HepG2 (cell line): ENCODE measurements around the gene ITGA6. TPM values are rescaled to one million over a fixed set of nuclear protein-coding genes. Genes with fewer than 3 reads are reported as not detected.

Source experiments
- AKNA ChIP-seq: sonication (generic); formaldehyde crosslinking; IDR thresholded peaks from 2 replicates; pipeline ENCODE4 v1.4.0; 2020; ENCODE audit warnings: missing genetic modification reagents, borderline replicate concordance
- CERS6 ChIP-seq: sonication (generic); formaldehyde crosslinking; IDR thresholded peaks from 2 replicates; pipeline ENCODE4 v1.5.0; 2020; ENCODE audit warnings: missing genetic modification reagents
- FOXA1 ChIP-seq, 2 experiments: fragments of 450-650 bp in 1 of 2; sonication (generic) in 1 of 2; formaldehyde crosslinking in 1 of 2; IDR thresholded peaks; 2 replicates each; pipeline versions ENCODE4 v1.4.0 to v1.6.1; 2016 to 2020; ENCODE audit warnings: missing genetic modification reagents in 1 of 2
- HDAC6 ChIP-seq: fragments of 200-600 bp; sonication (generic); IDR thresholded peaks from 2 replicates; pipeline ENCODE4 v1.7.0; 2017; ENCODE audit warnings: mild to moderate bottlenecking, antibody characterized with exemption, low read length, low read depth
- KDM2A ChIP-seq: sonication (generic); formaldehyde crosslinking; IDR thresholded peaks from 2 replicates; pipeline ENCODE4 v1.4.0; 2020; ENCODE audit warnings: low read depth, missing genetic modification reagents, borderline replicate concordance
- KLF9 ChIP-seq: IDR thresholded peaks from 2 replicates; pipeline ENCODE4 v1.6.1; 2016; ENCODE audit warnings: low read depth
- MZF1 ChIP-seq: sonication (generic); formaldehyde crosslinking; IDR thresholded peaks from 2 replicates; pipeline ENCODE4 v1.8.1; 2023; ENCODE audit warnings: mild to moderate bottlenecking, missing genetic modification reagents, borderline replicate concordance
- NFYC ChIP-seq: IDR thresholded peaks from 2 replicates; pipeline ENCODE4 v1.6.1; 2016; ENCODE audit warnings: missing genetic modification reagents, missing compliant biosample characterization
- PLSCR1 ChIP-seq: sonication (generic); formaldehyde crosslinking; IDR thresholded peaks from 2 replicates; pipeline ENCODE4 v1.5.0; 2020; ENCODE audit warnings: missing genetic modification reagents, mild to moderate bottlenecking, borderline replicate concordance
- REXO4 ChIP-seq: sonication (generic); formaldehyde crosslinking; IDR thresholded peaks from 2 replicates; pipeline ENCODE4 v1.8.0; 2022; ENCODE audit warnings: missing genetic modification reagents, mild to moderate bottlenecking, borderline replicate concordance
- RNF2 ChIP-seq: fragments of 450-650 bp; conservative IDR thresholded peaks from 2 replicates; pipeline ENCODE4 v1.6.1; 2016; ENCODE audit warnings: low read depth
- TOPORS ChIP-seq: sonication (generic); formaldehyde crosslinking; IDR thresholded peaks from 2 replicates; pipeline ENCODE4 v1.8.0; 2023; ENCODE audit warnings: mild to moderate bottlenecking, missing genetic modification reagents
- ZKSCAN1 ChIP-seq: fragments of 150-350 bp; IDR thresholded peaks from 2 replicates; pipeline ENCODE4 v1.6.1; 2014; ENCODE audit warnings: low read length
- ZMAT3 ChIP-seq: sonication (generic); formaldehyde crosslinking; conservative IDR thresholded peaks from 2 replicates; pipeline ENCODE4 v1.7.0; 2021; ENCODE audit warnings: missing genetic modification reagents
- ZNF17 ChIP-seq: sonication (generic); formaldehyde crosslinking; IDR thresholded peaks from 2 replicates; pipeline ENCODE4 v1.5.0; 2020; ENCODE audit warnings: mild to moderate bottlenecking, missing genetic modification reagents
- ZNF251 ChIP-seq: sonication (generic); formaldehyde crosslinking; IDR thresholded peaks from 2 replicates; pipeline ENCODE4 v1.9.0; 2021; ENCODE audit warnings: mild to moderate bottlenecking, missing genetic modification reagents
- ZNF720 ChIP-seq: sonication (generic); formaldehyde crosslinking; IDR thresholded peaks from 2 replicates; pipeline ENCODE4 v1.4.0; 2020; ENCODE audit warnings: missing genetic modification reagents
- ZNF746 ChIP-seq: sonication (generic); formaldehyde crosslinking; IDR thresholded peaks from 2 replicates; pipeline ENCODE4 v1.8.0; 2022; ENCODE audit warnings: mild to moderate bottlenecking, missing genetic modification reagents
- ZNF747 ChIP-seq: sonication (generic); formaldehyde crosslinking; IDR thresholded peaks from 2 replicates; pipeline ENCODE4 v1.8.1; 2023; ENCODE audit warnings: missing genetic modification reagents, mild to moderate bottlenecking, borderline replicate concordance
- ZNF839 ChIP-seq: sonication (generic); formaldehyde crosslinking; IDR thresholded peaks from 2 replicates; pipeline ENCODE4 v1.4.0; 2020; ENCODE audit warnings: missing genetic modification reagents, mild to moderate bottlenecking, borderline replicate concordance
- polyA plus RNA-seq, 8 experiments: library from polyadenylated mRNA; depleted of rRNA in 3 of 8; stranded (reverse) in 7 of 8; unstranded in 1 of 8; fragments of >200 nt; fragmentation: Illumina TruSeq in 4 of 8; extraction: Trizol in 4 of 8; gene quantifications; 2 replicates each; pipeline versions ENCODE4 v1.2.1 to v1.2.3, GENCODE V29; 2011 to 2016; ENCODE audit warnings: low read depth in 4 of 8, missing spikeins in 1 of 8, mixed read lengths in 1 of 8; ENCODE audit not compliant: insufficient read depth in 1 of 8
- total RNA-seq, 5 experiments: library from RNA; depleted of rRNA; stranded (reverse); fragments of >200 nt; fragmentation: Illumina TruSeq; extraction: Trizol; gene quantifications; 2 replicates each; pipeline ENCODE4 v1.2.3, GENCODE V29; 2016; ENCODE audit warnings: low read depth in 1 of 5
- TF ChIP-seq, protein P1 (sequence below): sonication (generic); formaldehyde crosslinking; conservative IDR thresholded peaks from 2 replicates; pipeline ENCODE4 v1.4.0; 2020; ENCODE audit warnings: missing genetic modification reagents

ITGA6 gene
- total and polyA plus RNA-seq, 2 of the 13 experiments (the other 11 are each of a cell fraction or from before 2014, with no cell fraction given): 24.0 to 92.5 TPM

- TF ChIP-seq KLF9 (CRISPR knock-in tag) (peak; percentile 82; the same call in 1 of the 2 replicates), ZMAT3 (CRISPR knock-in tag) (peak; percentile 76), CERS6 (no peak), ZNF720 (CRISPR knock-in tag) (no peak), ZNF251 (no peak), ZNF747 (CRISPR knock-in tag) (peak; percentile 59; the same call in 1 of the 2 replicates), ZKSCAN1 (no peak), ZNF17 (CRISPR knock-in tag) (no peak), AKNA (CRISPR knock-in tag) (0 out of 2 replicates have a peak, but pooled peaks have one; percentile 19), ZNF839 (CRISPR knock-in tag) (no peak), MZF1 (CRISPR knock-in tag) (no peak), HDAC6 (no peak), PLSCR1 (no peak), REXO4 (no peak), KDM2A (peak; percentile 79), ZNF746 (CRISPR knock-in tag) (0 out of 2 replicates have a peak, but pooled peaks have one; percentile 76), RNF2 (peak; percentile 52), FOXA1 (IDR thresholded peaks at IDR 0.05) (no peak), FOXA1 (CRISPR knock-in tag; IDR thresholded peaks at IDR 0.05) (no peak), TOPORS (CRISPR knock-in tag) (no peak; the same call in 1 of the 2 replicates), NFYC (CRISPR knock-in tag) (no peak)
- TF ChIP-seq, protein P1, sequence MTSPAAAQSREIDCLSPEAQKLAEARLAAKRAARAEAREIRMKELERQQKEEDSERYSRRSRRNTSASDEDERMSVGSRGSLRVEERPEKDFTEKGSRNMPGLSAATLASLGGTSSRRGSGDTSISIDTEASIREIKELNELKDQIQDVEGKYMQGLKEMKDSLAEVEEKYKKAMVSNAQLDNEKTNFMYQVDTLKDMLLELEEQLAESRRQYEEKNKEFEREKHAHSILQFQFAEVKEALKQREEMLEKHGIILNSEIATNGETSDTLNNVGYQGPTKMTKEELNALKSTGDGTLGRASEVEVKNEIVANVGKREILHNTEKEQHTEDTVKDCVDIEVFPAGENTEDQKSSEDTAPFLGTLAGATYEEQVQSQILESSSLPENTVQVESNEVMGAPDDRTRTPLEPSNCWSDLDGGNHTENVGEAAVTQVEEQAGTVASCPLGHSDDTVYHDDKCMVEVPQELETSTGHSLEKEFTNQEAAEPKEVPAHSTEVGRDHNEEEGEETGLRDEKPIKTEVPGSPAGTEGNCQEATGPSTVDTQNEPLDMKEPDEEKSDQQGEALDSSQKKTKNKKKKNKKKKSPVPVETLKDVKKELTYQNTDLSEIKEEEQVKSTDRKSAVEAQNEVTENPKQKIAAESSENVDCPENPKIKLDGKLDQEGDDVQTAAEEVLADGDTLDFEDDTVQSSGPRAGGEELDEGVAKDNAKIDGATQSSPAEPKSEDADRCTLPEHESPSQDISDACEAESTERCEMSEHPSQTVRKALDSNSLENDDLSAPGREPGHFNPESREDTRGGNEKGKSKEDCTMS (CRISPR knock-in tag): no peak
Observed at GRCh38 chr2:172427256-172427989, at the start of gene ITGA6 (continued).
